Uterus (tissue), 4 donors: ENCODE data around the gene NIN. TPM values are rescaled to one million over a fixed set of nuclear protein-coding genes. Genes with fewer than 3 reads are reported as not detected.
A peak's percentile ranks its signal among the peaks of the same experiment; 100 is the strongest.

Experiments used
- DNase-seq, 2 donors: peaks; one replicate each; pipeline ENCODE4 v3.0.0-alpha.2; 2019 to 2020
- H3K27ac ChIP-seq, 2 donors: fragments of 200-600 bp; sonication (generic); 1 replicate in 1 of 2; 2 replicates in 1 of 2; pipeline ENCODE4 v1.5.1; 2016 to 2018
- H3K27me3 ChIP-seq, 2 donors: fragments of 200-600 bp; sonication (generic); one replicate each; pipeline ENCODE4 v1.5.1; 2018 to 2019; ENCODE audit warnings: control low read depth in 1 of 2
- H3K36me3 ChIP-seq, 2 donors: fragments of 200-600 bp; sonication (generic); one replicate each; pipeline ENCODE4 v1.5.1; 2019; ENCODE audit warnings: control low read depth in 1 of 2
- H3K4me1 ChIP-seq, 2 donors: fragments of 200-600 bp; sonication (generic); one replicate each; pipeline ENCODE4 v1.5.1; 2018 to 2019; ENCODE audit warnings: control low read depth in 1 of 2
- H3K4me3 ChIP-seq, 2 donors: fragments of 200-600 bp; sonication (generic); 1 replicate in 1 of 2; 2 replicates in 1 of 2; pipeline ENCODE4 v1.5.1; 2018 to 2019; ENCODE audit warnings: mild to moderate bottlenecking in 1 of 2
- H3K9me3 ChIP-seq, 2 donors: fragments of 200-600 bp; sonication (generic); one replicate each; pipeline ENCODE4 v1.5.1; 2019; ENCODE audit warnings: control low read depth in 1 of 2
- POLR2A ChIP-seq, 2 donors: fragments of 450-650 bp; IDR thresholded peaks; one replicate each; pipeline ENCODE4 v1.6.1; 2016; ENCODE audit warnings: antibody characterized with exemption in 2 of 2, mild to moderate bottlenecking in 1 of 2, moderate library complexity in 1 of 2
- intact Hi-C: fragments of 100-400 bp; cut with DNase I; formaldehyde crosslinking; loops from one replicate; pipeline ENCODE4 v1.15.1; 2023; ENCODE audit warnings: low total_unique reads
- total RNA-seq, 4 donors: library from RNA; depleted of rRNA in 3 of 4; stranded (reverse); fragments of >200 nt in 3 of 4; gene quantifications; one replicate each; pipeline versions ENCODE4 v1.1.0 to v1.2.4, GENCODE V29; 2014 to 2023
- TF ChIP-seq, protein P1 (sequence below), 4 experiments: fragments of 200-600 bp in 2 of 4; fragments of 450-650 bp in 2 of 4; sonication (generic) in 2 of 4; IDR thresholded peaks; one replicate each; pipeline ENCODE4 v1.5.1; 2016 to 2019; ENCODE audit warnings: antibody characterized with exemption in 4 of 4, mild to moderate bottlenecking in 2 of 4, moderate library complexity in 1 of 4
- donor health status: DM: yes; HTN: yes; CAD: no.

NIN gene
- total RNA-seq, 4 donors from 2014 or later, result 8.8 to 45.6 (median 34.2) TPM

GRCh38 chr14:50795909-50796308 is 35.1 kb downstream of the NIN start:
- no peak for DNase-seq
- H3K9me3 ChIP-seq, result no peaks in the 10 kb centered on the region
- intact Hi-C loops, result no loop called here
- no peaks in the 10 kb centered on the region for H3K27me3 ChIP-seq
- H3K4me1 ChIP-seq, result peaks cover 0 to 5% of the 10 kb centered on the region in 2 donors
- H3K4me3 ChIP-seq, result no peak overlapping the region
- H3K36me3 ChIP-seq, result no peaks in the 10 kb centered on the region
- TF ChIP-seq POLR2A (IDR thresholded peaks at IDR 0.05), result no peak
- TF ChIP-seq, protein P1, sequence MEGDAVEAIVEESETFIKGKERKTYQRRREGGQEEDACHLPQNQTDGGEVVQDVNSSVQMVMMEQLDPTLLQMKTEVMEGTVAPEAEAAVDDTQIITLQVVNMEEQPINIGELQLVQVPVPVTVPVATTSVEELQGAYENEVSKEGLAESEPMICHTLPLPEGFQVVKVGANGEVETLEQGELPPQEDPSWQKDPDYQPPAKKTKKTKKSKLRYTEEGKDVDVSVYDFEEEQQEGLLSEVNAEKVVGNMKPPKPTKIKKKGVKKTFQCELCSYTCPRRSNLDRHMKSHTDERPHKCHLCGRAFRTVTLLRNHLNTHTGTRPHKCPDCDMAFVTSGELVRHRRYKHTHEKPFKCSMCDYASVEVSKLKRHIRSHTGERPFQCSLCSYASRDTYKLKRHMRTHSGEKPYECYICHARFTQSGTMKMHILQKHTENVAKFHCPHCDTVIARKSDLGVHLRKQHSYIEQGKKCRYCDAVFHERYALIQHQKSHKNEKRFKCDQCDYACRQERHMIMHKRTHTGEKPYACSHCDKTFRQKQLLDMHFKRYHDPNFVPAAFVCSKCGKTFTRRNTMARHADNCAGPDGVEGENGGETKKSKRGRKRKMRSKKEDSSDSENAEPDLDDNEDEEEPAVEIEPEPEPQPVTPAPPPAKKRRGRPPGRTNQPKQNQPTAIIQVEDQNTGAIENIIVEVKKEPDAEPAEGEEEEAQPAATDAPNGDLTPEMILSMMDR (IDR thresholded peaks at IDR 0.05), result no peak
- peak overlapping the region in 1 of 2 donors; percentile 29 for H3K27ac ChIP-seq

DNA sequence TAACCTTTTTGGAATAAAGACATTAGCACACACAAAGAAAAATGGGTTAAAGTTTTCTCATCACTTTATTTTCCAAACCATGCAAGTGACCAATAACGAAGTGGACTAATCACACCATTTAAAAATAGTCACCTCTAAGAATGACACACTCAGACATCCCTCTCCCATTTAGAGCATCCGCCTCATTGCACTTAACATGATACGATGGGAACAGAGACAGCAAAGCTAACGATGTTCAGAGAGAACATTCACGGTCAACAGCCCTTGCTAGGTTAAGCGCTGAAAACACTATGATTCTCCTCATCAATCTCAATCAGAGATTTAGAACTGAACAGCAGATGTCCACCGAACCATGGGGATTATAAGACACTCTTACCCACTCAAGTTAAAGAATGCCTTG is 35.8 kb downstream of the NIN start:
- no peaks in the 10 kb centered on the region for H3K27me3 ChIP-seq
- H3K9me3 ChIP-seq, result no peaks in the 10 kb centered on the region
- TF ChIP-seq POLR2A (IDR thresholded peaks at IDR 0.05), result no peak
- intact Hi-C loops, result no loop called here
- no peak overlapping the region for H3K27ac ChIP-seq
- no peak overlapping the region for H3K4me3 ChIP-seq
- H3K36me3 ChIP-seq, result no peaks in the 10 kb centered on the region
- DNase-seq, result no peak
- peaks cover 0 to 5% of the 10 kb centered on the region in 2 donors for H3K4me1 ChIP-seq

GRCh38 chr14:50794068-50794645 is 36.8 kb downstream of the NIN start:
- no peaks in the 10 kb centered on the region for H3K9me3 ChIP-seq
- H3K4me3 ChIP-seq, result no peak overlapping the region
- no peak for DNase-seq
- intact Hi-C loops, result no loop called here
- no peaks in the 10 kb centered on the region for H3K36me3 ChIP-seq
- H3K27me3 ChIP-seq, result no peaks in the 10 kb centered on the region
- peaks cover 0 to 5% of the 10 kb centered on the region in 2 donors for H3K4me1 ChIP-seq
- no peak overlapping the region for H3K27ac ChIP-seq
- no peak for TF ChIP-seq POLR2A (IDR thresholded peaks at IDR 0.05)
- TF ChIP-seq, protein P1 (IDR thresholded peaks at IDR 0.05), result no peak

DNA sequence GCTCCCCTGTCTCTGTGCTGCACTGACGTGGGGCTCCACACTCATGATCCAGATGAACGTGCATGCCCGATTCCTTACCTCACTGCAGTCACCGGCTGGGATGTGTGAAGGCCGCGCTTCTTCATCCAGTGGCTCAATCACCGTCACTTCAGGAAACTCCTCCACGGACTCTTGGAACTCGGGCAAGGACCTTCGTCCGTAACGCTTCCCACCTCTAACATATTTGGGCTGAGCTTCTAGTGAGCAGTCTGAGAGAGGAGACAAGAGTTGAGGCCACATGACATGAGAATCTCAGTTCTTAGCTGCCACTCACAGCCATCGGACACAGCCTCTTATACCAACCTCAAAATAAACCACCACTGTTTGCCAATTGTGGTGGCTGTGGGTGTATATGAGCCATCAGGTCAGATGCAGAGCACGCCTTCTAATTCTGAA is 38.3 kb downstream of the NIN start:
- intact Hi-C loops, result no loop called here
- Histone ChIP-seq H3K4me3 (no peak overlapping the region), H3K27me3 (no peaks in the 10 kb centered on the region), H3K36me3 (no peaks in the 10 kb centered on the region), H3K27ac (no peak overlapping the region), H3K4me1 (peaks cover 0 to 5% of the 10 kb centered on the region in 2 donors), H3K9me3 (no peaks in the 10 kb centered on the region)
- TF ChIP-seq, protein P1 (IDR thresholded peaks at IDR 0.05), result no peak
- TF ChIP-seq POLR2A (IDR thresholded peaks at IDR 0.05), result no peak
- DNase-seq, result no peak

GRCh38 chr14:50792051-50792477 is 38.9 kb downstream of the NIN start:
- H3K4me1 ChIP-seq, result peaks cover 0 to 5% of the 10 kb centered on the region in 2 donors
- TF ChIP-seq, protein P1 (IDR thresholded peaks at IDR 0.05), result no peak
- TF ChIP-seq POLR2A (IDR thresholded peaks at IDR 0.05), result no peak
- H3K4me3 ChIP-seq, result no peak overlapping the region
- intact Hi-C loops, result no loop called here
- H3K27ac ChIP-seq, result no peak overlapping the region
- no peaks in the 10 kb centered on the region for H3K36me3 ChIP-seq
- no peaks in the 10 kb centered on the region for H3K9me3 ChIP-seq
- no peaks in the 10 kb centered on the region for H3K27me3 ChIP-seq
- DNase-seq, result no peak
